Ureter (tissue), 1 donor: Measurements from ENCODE around the gene FGF19. TPM values are rescaled to one million over a fixed set of nuclear protein-coding genes. Genes with fewer than 3 reads are reported as not detected.
"Not testable (repeated sequence)": the region's sequence is repeated elsewhere in the genome, so short reads cannot be mapped to it uniquely, and the experiment has no call there.

Source experiments
- DNase-seq: peaks from one replicate; pipeline ENCODE4 v3.0.0-alpha.2; 2020; ENCODE audit warnings: low spot score
- total RNA-seq: library from RNA; stranded (reverse); gene quantifications from one replicate; pipeline ENCODE4 v1.2.4, GENCODE V29; 2023
- donor health status: DM: yes; HTN: yes; CAD: no.

FGF19 gene
- total RNA-seq, 1 donor from 2014 or later = not detected

- no peak for DNase-seq
Measured at GRCh38 chr11:69696749-69697468, 6.9 kb downstream of the FGF19 start.

GRCh38 chr11:69695995-69696394 is 7.8 kb downstream of the FGF19 start:
- not testable (repeated sequence) for DNase-seq

DNA sequence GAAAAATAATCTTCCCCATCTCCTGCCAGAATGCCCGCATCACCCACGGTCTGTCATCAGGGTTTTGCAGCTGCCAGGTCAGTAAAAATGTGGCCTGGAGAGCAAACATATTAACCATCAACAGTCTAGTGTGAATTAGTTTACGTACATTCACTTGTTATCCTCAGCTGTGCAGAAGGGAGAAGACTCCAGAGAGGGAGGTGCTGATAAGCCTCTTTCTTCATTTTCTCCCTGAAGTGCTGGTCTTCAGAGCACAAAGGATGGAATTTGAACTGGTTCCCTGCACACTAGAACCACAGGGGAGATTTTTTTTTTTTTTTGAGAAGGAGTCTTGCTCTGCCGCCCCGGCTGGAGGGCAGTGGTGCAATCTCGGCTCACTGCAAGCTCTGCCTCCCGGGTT is 8.2 kb downstream of the FGF19 start:
- no peak for DNase-seq

GRCh38 chr11:69694781-69695180 is 9.0 kb downstream of the FGF19 start:
- no peak for DNase-seq

- no peak for DNase-seq
Measured at GRCh38 chr11:69692422-69692821, 11.4 kb downstream of the FGF19 start.

DNA sequence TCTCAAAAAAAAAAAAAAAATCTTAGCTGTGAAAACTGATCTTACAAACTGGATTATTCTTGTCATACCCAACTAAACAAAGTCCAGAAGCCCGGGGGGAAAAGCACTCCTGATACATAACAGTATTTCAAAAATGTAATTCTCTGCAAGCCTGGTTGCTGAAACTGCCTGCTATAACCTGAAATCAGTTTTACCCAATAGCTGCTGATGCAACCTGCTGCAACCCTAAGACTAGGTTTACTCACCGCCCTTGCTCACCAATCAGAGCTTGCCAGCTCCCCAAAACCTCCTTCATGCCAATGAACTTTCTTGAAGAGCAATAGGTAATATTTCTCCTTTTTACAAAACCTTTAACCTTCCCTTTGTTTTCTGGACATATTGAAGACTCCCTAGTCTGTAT is 12.4 kb downstream of the FGF19 start:
- no peak for DNase-seq

GRCh38 chr11:69689484-69690319 is 14.1 kb downstream of the FGF19 start:
- no peak for DNase-seq

GRCh38 chr11:69687969-69688771 is 15.7 kb downstream of the FGF19 start:
- DNase-seq = not testable (repeated sequence)

- no peak for DNase-seq
Measured at GRCh38 chr11:69686856-69687255, 17.0 kb downstream of the FGF19 start.

GRCh38 chr11:69686452-69686851 is 17.4 kb downstream of the FGF19 start:
- no peak for DNase-seq

DNA sequence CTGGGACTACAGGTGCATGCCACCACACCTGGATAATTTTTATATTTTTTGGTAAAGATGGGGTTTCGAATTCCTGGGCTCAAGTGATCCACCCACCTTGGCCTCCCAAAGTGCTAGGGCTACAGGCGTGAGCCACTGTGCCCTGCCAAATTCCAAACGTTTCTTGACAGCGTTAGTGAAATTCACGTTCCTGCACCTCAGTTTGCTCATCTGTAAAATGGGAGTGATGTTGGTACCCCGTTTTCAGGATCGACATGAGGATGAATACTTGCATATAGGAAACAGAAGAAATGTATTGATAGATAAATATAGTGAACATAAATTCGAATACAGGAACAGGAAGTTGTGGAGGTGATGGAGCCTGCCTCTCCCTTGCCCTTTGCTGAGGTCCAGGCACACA is 18.5 kb downstream of the FGF19 start:
- DNase-seq = no peak

GRCh38 chr11:69684651-69685050 is 19.2 kb downstream of the FGF19 start:
- no peak for DNase-seq

GRCh38 chr11:69683764-69684333 is 20.0 kb downstream of the FGF19 start:
- DNase-seq = no peak

DNA sequence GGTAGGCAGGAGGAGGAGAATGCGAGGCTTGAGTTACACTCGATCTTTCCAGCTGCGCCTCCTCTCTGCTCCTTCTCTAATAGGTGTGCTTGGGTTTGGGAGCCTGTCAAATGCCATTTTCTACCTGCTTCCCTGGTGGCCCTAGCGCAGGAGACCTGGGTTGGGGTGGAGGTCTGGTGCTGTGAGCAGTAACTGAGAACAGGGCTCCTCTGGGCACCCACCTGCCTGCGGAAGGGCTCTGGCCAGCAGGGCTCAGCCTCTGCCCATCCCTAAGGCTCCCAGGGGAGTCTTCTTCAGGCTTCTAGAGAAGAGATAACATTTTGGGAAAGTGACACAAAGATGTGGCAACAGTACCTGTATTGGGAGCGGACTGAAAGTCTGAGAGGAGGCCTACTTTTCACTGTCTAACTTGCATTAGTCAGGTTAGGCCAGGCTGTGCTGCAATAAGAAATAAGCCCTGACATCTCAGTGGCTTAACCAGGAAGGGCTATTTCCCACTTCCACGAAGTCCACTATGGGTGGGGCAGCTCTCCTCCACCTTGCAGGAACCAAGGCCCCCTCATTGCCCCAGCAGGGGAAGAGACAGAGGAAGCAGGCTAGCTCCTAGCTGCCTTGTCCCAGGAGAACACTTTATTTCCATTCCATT is 21.0 kb downstream of the FGF19 start:
- DNase-seq = no peak

DNA sequence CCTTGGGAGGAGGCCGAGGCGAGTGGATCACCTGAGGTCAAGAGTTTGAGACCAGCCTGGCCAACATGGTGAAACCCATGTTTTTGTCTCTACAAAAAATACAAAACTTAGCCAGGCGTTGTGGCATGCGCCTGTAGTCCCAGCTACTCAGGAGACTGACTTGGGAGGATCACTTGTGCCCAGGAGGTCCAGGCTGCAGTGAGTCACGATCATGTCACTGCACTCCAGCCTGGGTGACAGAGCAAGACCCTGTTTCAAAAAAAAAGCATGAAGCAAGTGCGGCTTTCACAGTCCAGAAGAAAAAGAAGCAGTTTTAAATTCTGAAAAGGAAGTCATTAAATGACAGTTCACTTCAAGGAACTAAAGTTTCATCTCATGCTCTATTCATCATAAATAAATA is 21.6 kb downstream of the FGF19 start:
- no peak for DNase-seq

- no peak for DNase-seq
Measured at GRCh38 chr11:69680688-69681087, 23.1 kb downstream of the FGF19 start.

DNA sequence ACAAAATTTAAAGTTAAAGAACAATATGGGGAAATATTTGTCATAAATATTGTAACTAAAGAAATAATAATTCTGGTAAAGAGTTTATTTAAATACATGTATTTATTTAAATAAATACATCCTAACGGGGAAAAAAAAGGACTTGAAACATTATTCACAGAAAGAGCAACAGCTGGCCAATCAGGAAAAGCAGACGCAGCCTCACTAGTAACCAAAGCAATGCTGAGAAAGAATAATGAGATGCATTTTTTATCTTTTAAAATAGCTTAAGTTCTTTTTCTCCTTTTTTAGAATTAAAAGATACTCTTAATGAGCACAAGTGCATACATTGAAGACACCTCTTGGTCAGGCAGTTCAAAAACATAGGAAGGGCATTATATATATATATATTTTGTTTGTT is 26.1 kb downstream of the FGF19 start:
- DNase-seq = no peak

GRCh38 chr11:69674886-69675714 is 28.7 kb downstream of the FGF19 start, which contains the start of gene LTO1:
Gene LTO1 (minus strand): TSS chr11:69675353. CDS start chr11:69675239, 114 bp downstream.
- DNase-seq = peak; percentile 96

- no peak for DNase-seq
Measured at GRCh38 chr11:69674267-69674885, 29.4 kb downstream of the FGF19 start.
